HG03097 (cell line): ENCODE results near the gene MAP3K4.
A peak's percentile ranks its signal among the peaks of the same experiment; 100 is the strongest.
"Not testable (repeated sequence)": the region's sequence is repeated elsewhere in the genome, so short reads cannot be mapped to it uniquely, and the experiment has no call there.

ENCODE experiments used
- ATAC-seq: cut with Tn5 transposase; IDR thresholded peaks from one replicate; pipeline ENCODE4 v1.9.1; 2021; ENCODE audit not compliant: unreplicated experiment, low FRiP score

MAP3K4 gene

DNA sequence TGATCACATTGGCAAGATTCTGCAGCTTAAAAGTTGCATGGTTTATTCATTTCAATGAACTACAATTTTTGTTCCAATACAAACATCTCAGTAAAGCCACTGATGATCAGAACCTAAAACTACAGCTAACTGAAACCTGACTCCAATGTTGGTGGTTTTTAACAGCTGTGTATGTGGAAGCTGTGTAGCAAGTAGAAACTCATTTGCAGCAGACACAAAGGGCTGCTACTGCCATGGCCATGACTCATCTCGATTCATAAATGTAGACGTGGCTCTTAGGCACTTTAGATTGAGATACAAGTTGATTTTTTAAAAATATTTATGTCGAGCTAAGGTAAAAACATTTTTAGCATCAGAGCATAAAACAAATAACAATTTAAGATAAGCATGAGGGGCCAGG, 19.5 kb upstream of the MAP3K4 start:
- ATAC-seq: no peak

DNA sequence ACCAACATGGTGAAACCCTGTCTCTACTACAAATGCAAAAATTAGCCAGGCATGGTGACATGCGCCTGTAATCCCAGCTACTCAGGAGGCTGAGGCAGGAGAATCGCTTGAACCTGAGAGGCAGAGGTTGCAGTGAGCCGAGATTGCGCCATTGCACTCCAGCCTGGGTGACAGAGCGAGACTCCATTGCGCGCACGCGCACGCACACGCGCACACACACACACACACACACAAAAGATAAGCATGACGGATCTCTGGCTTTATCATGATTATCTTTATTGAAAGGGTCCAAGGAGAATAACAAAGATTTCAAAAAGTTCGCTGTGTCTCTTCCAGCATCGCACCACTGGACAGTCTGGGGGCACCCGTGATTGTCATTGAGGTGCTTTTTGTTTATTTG, 19.0 kb upstream of the MAP3K4 start:
- ATAC-seq: not testable (repeated sequence)

- no peak for ATAC-seq
Observed at GRCh38 chr6:160973311-160974250, 18.0 kb upstream of the MAP3K4 start.

- no peak for ATAC-seq
Observed at GRCh38 chr6:160974304-160974771, 17.2 kb upstream of the MAP3K4 start.

GRCh38 chr6:160975162-160975561, 16.4 kb upstream of the MAP3K4 start:
- no peak for ATAC-seq

DNA sequence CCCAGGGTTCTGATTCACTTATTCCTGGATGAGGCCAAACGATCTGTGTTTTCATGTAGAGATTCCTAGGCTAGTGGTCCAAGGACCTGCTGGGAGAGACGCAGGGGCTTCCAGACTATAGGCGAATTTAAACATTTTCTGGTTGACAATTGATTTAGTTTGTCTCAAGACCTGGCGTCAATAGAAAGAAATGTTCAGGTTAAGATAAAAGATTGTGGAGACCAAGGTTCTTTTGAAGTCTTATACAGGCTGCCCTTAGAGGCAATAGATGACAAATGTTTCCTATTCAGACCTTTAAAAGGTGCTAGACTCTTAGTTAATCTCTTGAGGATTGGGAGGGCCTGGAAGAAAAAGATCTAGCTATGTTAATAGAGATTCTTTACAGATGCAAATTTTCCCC, 15.6 kb upstream of the MAP3K4 start:
- not testable (repeated sequence) for ATAC-seq

- ATAC-seq: no peak
Observed at GRCh38 chr6:160978141-160978901, 13.2 kb upstream of the MAP3K4 start.

DNA sequence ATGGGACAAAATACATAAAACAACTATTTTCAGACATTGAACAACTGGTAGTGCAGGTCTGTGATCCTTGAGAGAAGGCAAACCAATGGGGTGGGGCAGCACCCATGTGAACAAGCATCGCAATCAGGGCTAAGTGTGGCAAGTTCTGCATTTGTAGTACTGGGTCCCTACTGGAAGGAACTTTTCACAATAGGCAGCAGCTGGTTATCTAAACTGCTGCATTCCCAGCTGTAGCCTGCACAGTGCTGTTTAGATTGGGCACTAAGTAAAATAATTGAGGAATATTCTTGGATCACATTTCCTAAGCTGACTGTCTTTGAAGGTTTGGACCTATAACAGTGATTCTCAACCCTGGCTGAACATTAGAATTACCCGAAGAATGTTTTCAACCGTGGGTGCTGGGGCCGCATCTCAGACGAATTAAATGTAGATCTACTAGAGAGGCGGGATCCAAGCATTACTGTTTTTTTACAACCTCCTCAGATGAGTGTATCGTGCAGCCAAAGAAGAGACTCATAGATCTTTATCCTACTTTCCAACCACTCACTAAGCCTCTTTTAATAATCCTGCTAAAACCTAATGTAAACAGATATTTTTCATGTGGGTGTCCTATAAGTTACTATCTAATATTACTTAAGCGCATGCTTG, 12.4 kb upstream of the MAP3K4 start:
- no peak for ATAC-seq

GRCh38 chr6:160983377-160983948, 8.1 kb upstream of the MAP3K4 start:
- ATAC-seq: not testable (repeated sequence)

DNA sequence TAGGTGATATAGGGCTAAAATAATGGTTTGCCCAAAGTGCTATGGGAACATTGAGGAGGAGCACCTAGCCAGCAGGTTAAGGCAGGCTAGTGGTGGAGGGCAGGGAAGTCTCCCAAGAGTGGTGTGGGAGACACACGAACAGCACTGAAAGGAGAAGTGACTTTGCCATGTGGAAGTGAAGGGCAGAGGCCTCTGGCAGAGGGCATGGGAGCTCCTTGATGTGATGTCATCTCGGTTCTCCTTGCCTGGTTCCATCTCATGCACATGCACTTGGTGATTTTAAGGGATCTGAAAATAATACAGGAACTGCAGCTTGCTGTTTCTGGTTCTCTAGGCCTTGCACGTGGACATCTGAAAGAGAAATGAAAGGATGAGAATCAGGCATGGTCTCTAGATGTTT, 4.7 kb upstream of the MAP3K4 start:
- no peak for ATAC-seq

GRCh38 chr6:160987265-160987664, 4.3 kb upstream of the MAP3K4 start:
- ATAC-seq: no peak

DNA sequence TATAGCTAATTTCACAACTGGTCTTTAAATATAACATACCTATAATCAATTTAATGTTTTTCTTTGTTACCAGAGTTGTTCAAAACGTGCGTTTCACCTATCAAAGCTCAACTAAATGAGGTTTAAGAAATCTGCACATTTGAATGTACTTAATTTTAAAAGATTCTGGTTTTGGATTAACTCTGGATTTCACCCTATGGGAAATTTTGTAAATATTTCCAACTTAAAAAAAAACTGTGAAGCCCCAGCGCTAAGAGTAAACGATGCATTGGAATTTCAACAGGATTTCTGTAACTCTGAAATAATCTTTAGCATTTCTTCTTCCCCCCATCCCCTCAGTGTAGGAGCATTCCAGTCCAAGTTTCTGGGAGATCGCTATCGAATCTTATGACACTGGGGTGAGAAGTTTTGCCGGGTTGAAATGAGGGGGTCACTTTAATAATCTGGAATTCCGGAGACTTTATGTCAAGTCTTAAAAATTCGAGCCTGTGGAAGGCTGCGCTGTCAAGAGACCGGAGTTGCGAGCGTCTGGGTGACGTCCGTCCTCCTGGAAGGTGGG, 643 bp upstream of the MAP3K4 start:
- ATAC-seq: no peak

- peak; percentile 43 for ATAC-seq
Observed at GRCh38 chr6:160992061-160992979, 751 bp downstream of the MAP3K4 start.

GRCh38 chr6:160992980-160993314, 1.4 kb downstream of the MAP3K4 start:
- no peak for ATAC-seq

DNA sequence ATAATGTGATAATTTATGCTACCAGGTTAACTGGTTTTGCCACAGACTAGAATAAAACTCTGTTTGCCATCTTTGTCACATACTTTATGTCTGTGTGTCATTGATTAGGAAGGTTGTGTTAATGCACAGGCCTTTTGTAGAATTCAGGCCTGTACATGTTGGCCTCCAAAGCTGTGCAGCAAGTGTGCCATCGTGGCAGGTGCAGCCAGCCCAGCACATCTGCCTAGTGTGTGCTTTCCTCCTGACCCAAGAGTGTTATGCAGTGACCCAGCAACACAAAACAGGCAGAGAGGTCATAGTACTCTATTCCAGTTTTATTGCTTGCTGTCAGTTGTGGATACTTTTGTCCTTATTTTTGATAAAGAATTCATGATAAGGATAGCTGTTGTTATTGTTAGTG, 3.7 kb downstream of the MAP3K4 start:
- no peak for ATAC-seq

DNA sequence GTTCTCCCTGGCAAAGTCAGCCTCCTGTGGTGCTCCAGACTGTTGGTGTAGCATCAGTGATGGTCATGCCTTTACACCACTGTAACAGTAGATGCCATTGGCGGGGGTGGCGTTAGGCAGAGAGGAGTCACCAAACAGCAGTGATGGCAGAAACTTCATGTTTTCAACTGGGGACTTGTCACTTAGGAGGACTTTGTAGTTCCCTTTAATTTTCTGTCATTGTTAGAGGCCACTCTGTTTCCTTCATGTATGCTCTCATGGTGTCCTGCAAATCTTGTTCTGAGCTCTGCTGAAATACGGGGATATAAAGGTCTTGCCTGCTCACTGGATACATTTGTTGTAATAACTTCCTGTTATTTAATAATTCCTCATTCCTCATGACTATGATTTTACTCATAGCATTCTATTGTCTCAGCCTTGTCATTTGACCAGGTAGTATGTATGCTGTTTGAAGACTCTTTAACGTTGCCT, 4.6 kb downstream of the MAP3K4 start:
- no peak for ATAC-seq

DNA sequence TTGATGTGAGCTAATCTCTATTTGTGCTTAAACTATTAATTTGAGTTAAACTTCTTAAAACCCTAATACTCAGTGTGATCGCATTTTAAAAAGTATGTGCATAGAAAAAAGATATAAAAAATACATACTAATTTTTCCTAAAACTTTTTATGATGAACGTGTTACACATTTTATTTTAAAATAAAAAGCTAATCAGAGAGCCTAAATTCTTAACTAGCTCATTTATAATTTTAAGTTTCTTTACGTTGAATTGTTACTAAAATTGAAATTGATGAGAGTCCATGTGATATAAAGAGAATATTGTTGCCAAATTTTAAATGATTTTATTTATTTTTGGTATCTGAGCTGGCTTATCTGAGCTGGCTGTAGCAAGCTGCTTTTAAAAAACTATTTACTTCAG, 6.6 kb downstream of the MAP3K4 start:
- no peak for ATAC-seq

DNA sequence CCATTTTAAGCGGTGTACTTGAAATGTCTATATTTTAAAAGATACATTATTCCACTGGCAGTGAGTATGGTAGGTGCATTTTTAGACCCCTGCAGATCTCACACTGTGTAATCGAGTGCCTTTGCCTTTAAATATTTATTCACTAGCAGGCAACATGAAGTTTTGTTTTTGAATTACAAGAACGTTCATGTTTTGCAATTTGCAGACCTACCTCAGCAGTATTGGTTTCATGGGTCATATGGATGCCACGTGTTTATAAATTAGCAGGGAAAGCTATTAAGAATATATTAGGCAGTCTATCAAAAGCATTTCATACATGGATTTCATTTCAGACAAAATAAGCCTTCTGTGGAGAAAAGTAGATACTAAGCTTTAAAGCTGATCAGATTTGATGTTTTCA, 7.2 kb downstream of the MAP3K4 start:
- ATAC-seq: no peak

DNA sequence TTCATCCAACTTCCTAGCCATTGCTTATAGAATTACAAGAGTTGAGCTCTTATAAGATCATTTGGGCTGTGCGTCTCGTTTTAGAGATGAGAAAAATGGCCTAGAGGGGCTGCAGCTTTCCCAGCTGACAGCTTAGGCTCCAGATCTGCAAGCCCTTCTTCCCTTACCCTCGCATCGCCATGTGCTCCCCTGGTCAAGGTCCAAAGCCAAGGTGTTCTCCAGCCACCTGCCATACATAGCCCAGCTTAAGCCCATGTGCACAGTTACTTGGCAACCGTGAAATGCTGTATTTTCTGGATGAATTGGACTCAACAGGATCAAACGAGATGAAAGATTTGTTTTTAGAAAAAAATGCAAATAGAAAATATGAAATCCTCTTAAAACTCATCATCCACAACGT, 7.9 kb downstream of the MAP3K4 start:
- ATAC-seq: no peak
